Smooth muscle cell of the brain vasculature (primary cell): Measurements from ENCODE around the gene TOM1.

Experiments used
- DNase-seq: peaks from one replicate; pipeline ENCODE4 v3.0.0-alpha.2; 2012; ENCODE audit warnings: low read depth, low spot score

The TOM1 gene

GRCh38 chr22:35324067-35324466 is 24.4 kb downstream of the TOM1 start:
- no peak for DNase-seq

- no peak for DNase-seq
These were observed 25.1 kb downstream of the TOM1 start for GRCh38 chr22:35324762-35325161.

- DNase-seq = no peak
These were observed 25.5 kb downstream of the TOM1 start for GRCh38 chr22:35325209-35325608.

- no peak for DNase-seq
These were observed 27.3 kb downstream of the TOM1 start for GRCh38 chr22:35326854-35327562.

- DNase-seq = no peak
These were observed 28.2 kb downstream of the TOM1 start for GRCh38 chr22:35327690-35328471.

GRCh38 chr22:35328472-35328885 is 28.8 kb downstream of the TOM1 start:
- no peak for DNase-seq

- DNase-seq = no peak
These were observed 29.6 kb downstream of the TOM1 start for GRCh38 chr22:35329114-35329847.

- DNase-seq = no peak
These were observed 30.7 kb downstream of the TOM1 start for GRCh38 chr22:35330258-35330861.

- no peak for DNase-seq
These were observed 32.6 kb downstream of the TOM1 start for GRCh38 chr22:35332278-35332677.

GRCh38 chr22:35333220-35333619 is 33.5 kb downstream of the TOM1 start:
- DNase-seq = no peak

- no peak for DNase-seq
These were observed 34.3 kb downstream of the TOM1 start for GRCh38 chr22:35334004-35334403.

- DNase-seq = no peak
These were observed 35.8 kb downstream of the TOM1 start for GRCh38 chr22:35335468-35335867.

- DNase-seq = no peak
These were observed 36.5 kb downstream of the TOM1 start for GRCh38 chr22:35335936-35336781.

GRCh38 chr22:35337932-35338331 is 38.2 kb downstream of the TOM1 start:
- DNase-seq = no peak

GRCh38 chr22:35341090-35341874 is 41.6 kb downstream of the TOM1 start:
- no peak for DNase-seq

- DNase-seq = no peak
These were observed 42.7 kb downstream of the TOM1 start for GRCh38 chr22:35342390-35342789.

- DNase-seq = no peak
These were observed 44.2 kb downstream of the TOM1 start for GRCh38 chr22:35343664-35344550.

- no peak for DNase-seq
These were observed 45.4 kb downstream of the TOM1 start for GRCh38 chr22:35344956-35345690.
